Endothelial cell (in vitro differentiated cells): ENCODE data around the gene TUBB3. TPM values are rescaled to one million over a fixed set of nuclear protein-coding genes. Genes with fewer than 3 reads are reported as not detected.
A peak's percentile ranks its signal among the peaks of the same experiment; 100 is the strongest.
"Not testable (repeated sequence)": the region's sequence is repeated elsewhere in the genome, so short reads cannot be mapped to it uniquely, and the experiment has no call there.

Source experiments
- DNase-seq: peaks from one replicate; pipeline ENCODE4 v3.0.0; 2021; ENCODE audit warnings: low spot score
- H3K27ac Mint-ChIP-seq: one replicate; pipeline ENCODE4 v1.8.0; 2021; ENCODE audit warnings: mixed read lengths, inconsistent platforms; ENCODE audit not compliant: unreplicated experiment
- H3K27me3 Mint-ChIP-seq: one replicate; pipeline ENCODE4 v1.8.0; 2021; ENCODE audit warnings: mild to moderate bottlenecking, moderate library complexity, mixed read lengths, inconsistent platforms; ENCODE audit not compliant: unreplicated experiment
- H3K36me3 Mint-ChIP-seq: one replicate; pipeline ENCODE4 v1.8.0; 2021; ENCODE audit warnings: mild to moderate bottlenecking, low read depth, mixed read lengths, inconsistent platforms; ENCODE audit not compliant: unreplicated experiment
- H3K4me1 Mint-ChIP-seq: one replicate; pipeline ENCODE4 v1.8.0; 2021; ENCODE audit warnings: mild to moderate bottlenecking, mixed read lengths, inconsistent platforms; ENCODE audit not compliant: unreplicated experiment
- H3K4me3 Mint-ChIP-seq: one replicate; pipeline ENCODE4 v1.8.0; 2021; ENCODE audit warnings: mild to moderate bottlenecking, mixed read lengths, inconsistent platforms; ENCODE audit not compliant: unreplicated experiment
- H3K9me3 Mint-ChIP-seq: one replicate; pipeline ENCODE4 v1.8.0; 2021; ENCODE audit warnings: mixed read lengths, inconsistent platforms; ENCODE audit not compliant: unreplicated experiment
- total RNA-seq: library from RNA; stranded (reverse); fragmentation: NEBNext Ultra II Directional; extraction: Animal tissue kit (Norgen Biotek cat#: 25700); gene quantifications from one replicate; pipeline ENCODE4 v1.2.1, GENCODE V29; 2021; ENCODE audit not compliant: unreplicated experiment
- TF ChIP-seq, protein P1 (sequence below): fragments of 200-600 bp; sonication (generic); IDR thresholded peaks from one replicate; pipeline ENCODE4 v1.5.0; 2021; ENCODE audit warnings: antibody characterized with exemption; ENCODE audit not compliant: unreplicated experiment

Gene TUBB3
- total RNA-seq, 1 donor from 2014 or later = 95.7 TPM

DNA sequence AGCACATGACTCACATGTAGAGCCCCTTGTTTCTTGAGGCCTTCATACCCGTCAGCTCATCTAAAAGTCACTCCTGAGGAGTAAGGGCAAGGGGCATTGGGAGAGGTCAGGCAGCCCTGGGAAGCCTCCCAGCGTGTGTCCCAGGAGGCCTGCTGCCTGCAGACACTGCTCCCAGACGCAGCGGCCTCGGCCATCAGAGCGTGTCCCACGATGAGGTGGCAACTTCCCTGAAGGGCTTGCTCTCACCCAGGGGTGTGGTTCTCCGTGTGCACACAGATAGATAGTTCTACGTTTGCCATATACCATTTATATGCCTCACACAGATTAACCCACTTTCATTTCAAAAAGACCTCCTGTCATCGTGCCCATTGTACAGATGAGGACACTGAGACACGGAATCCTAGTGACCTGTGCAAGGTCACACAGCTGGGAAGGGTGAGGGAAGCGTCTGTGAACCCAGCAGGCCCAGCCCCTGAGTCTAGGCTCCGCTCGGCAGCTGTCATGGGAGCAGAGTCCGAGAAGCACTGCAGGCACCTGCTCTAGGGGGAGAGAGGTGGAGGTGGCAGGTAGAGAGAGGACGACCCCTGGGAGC, 8.3 kb downstream of the TUBB3 start:
- no peak overlapping the region for H3K4me3 Mint-ChIP-seq
- no peak overlapping the region for H3K27ac Mint-ChIP-seq
- H3K4me1 Mint-ChIP-seq = no peaks in the 10 kb centered on the region
- DNase-seq = no peak
- peaks cover 19% of the 10 kb centered on the region for H3K36me3 Mint-ChIP-seq
- H3K9me3 Mint-ChIP-seq = no peaks in the 10 kb centered on the region
- H3K27me3 Mint-ChIP-seq = peaks cover 8% of the 10 kb centered on the region
- TF ChIP-seq, protein P1, sequence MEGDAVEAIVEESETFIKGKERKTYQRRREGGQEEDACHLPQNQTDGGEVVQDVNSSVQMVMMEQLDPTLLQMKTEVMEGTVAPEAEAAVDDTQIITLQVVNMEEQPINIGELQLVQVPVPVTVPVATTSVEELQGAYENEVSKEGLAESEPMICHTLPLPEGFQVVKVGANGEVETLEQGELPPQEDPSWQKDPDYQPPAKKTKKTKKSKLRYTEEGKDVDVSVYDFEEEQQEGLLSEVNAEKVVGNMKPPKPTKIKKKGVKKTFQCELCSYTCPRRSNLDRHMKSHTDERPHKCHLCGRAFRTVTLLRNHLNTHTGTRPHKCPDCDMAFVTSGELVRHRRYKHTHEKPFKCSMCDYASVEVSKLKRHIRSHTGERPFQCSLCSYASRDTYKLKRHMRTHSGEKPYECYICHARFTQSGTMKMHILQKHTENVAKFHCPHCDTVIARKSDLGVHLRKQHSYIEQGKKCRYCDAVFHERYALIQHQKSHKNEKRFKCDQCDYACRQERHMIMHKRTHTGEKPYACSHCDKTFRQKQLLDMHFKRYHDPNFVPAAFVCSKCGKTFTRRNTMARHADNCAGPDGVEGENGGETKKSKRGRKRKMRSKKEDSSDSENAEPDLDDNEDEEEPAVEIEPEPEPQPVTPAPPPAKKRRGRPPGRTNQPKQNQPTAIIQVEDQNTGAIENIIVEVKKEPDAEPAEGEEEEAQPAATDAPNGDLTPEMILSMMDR = no peak

- H3K36me3 Mint-ChIP-seq = peaks cover 19% of the 10 kb centered on the region
- H3K27me3 Mint-ChIP-seq = peaks cover 9% of the 10 kb centered on the region
- H3K9me3 Mint-ChIP-seq = no peaks in the 10 kb centered on the region
- DNase-seq = no peak
- no peak overlapping the region for H3K27ac Mint-ChIP-seq
- H3K4me3 Mint-ChIP-seq = no peak overlapping the region
- no peaks in the 10 kb centered on the region for H3K4me1 Mint-ChIP-seq
- TF ChIP-seq, protein P1 = no peak
These were observed 8.8 kb downstream of the TUBB3 start for GRCh38 chr16:89931964-89932363.

DNA sequence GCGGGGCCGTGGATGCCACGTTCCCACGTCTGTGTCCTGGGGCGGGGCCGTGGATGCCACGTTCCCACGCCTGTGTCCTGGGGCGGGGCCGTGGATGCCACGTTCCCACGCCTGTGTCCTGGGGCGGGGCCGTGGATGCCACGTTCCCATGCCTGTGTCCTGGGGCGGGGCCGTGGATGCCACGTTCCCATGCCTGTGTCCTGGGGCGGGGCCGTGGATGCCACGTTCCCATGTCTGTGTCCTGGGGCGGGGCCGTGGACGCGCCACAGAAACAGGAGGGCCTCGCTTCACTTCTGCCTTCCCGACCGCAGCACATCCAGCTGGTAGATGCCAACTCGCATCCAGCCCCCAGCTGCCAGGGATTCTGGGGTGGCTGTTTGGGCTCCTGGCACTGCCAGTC, 10.9 kb downstream of the TUBB3 start:
- peaks cover 12% of the 10 kb centered on the region for H3K27me3 Mint-ChIP-seq
- not testable (repeated sequence) for H3K27ac Mint-ChIP-seq, H3K4me3 Mint-ChIP-seq, DNase-seq, H3K4me1 Mint-ChIP-seq, H3K9me3 Mint-ChIP-seq
- peaks cover 19% of the 10 kb centered on the region for H3K36me3 Mint-ChIP-seq

- H3K36me3 Mint-ChIP-seq = peaks cover 19% of the 10 kb centered on the region
- TF ChIP-seq, protein P1 = no peak
These were observed 11.7 kb downstream of the TUBB3 start for GRCh38 chr16:89934611-89935553.

GRCh38 chr16:89935620-89936019, 12.5 kb downstream of the TUBB3 start:
- Mint-ChIP-seq H3K36me3 (peaks cover 19% of the 10 kb centered on the region), H3K4me3 (peak overlapping the region; percentile 81), H3K27ac (peak overlapping the region; percentile 61), H3K27me3 (peaks cover 12% of the 10 kb centered on the region)
- not testable (repeated sequence) for DNase-seq, H3K9me3 Mint-ChIP-seq, H3K4me1 Mint-ChIP-seq

More at GRCh38 chr16:89934611-89935553, 11.7 kb downstream of the TUBB3 start:
- no peaks in the 10 kb centered on the region for H3K4me1 Mint-ChIP-seq
- no peaks in the 10 kb centered on the region for H3K9me3 Mint-ChIP-seq
- no peak overlapping the region for H3K27ac Mint-ChIP-seq
- peaks cover 12% of the 10 kb centered on the region for H3K27me3 Mint-ChIP-seq
- no peak for DNase-seq
- no peak overlapping the region for H3K4me3 Mint-ChIP-seq

GRCh38 chr16:89936034-89936433, 12.9 kb downstream of the TUBB3 start:
- TF ChIP-seq, protein P1 = no peak
- no peaks in the 10 kb centered on the region for H3K9me3 Mint-ChIP-seq
- peak overlapping the region; percentile 61 for H3K27ac Mint-ChIP-seq
- H3K36me3 Mint-ChIP-seq = peaks cover 18% of the 10 kb centered on the region
- H3K4me1 Mint-ChIP-seq = no peaks in the 10 kb centered on the region
- DNase-seq = no peak
- peaks cover 12% of the 10 kb centered on the region for H3K27me3 Mint-ChIP-seq
- H3K4me3 Mint-ChIP-seq = peak overlapping the region; percentile 81
